Loucy (cell line): ENCODE data around the gene PFKL.

Experiments
- EZH2phosphoT487 ChIP-seq: fragments of 200-600 bp; IDR thresholded peaks from 2 replicates; pipeline ENCODE4 v1.6.1; 2018; ENCODE audit warnings: antibody characterized with exemption, mild to moderate bottlenecking, moderate library complexity, borderline replicate concordance
- TF ChIP-seq, protein P1 (sequence below): fragments of 200-600 bp; sonication (generic); conservative IDR thresholded peaks from 2 replicates; pipeline ENCODE4 v1.5.1; 2014; ENCODE audit warnings: mild to moderate bottlenecking, antibody characterized with exemption, low read length

DNA sequence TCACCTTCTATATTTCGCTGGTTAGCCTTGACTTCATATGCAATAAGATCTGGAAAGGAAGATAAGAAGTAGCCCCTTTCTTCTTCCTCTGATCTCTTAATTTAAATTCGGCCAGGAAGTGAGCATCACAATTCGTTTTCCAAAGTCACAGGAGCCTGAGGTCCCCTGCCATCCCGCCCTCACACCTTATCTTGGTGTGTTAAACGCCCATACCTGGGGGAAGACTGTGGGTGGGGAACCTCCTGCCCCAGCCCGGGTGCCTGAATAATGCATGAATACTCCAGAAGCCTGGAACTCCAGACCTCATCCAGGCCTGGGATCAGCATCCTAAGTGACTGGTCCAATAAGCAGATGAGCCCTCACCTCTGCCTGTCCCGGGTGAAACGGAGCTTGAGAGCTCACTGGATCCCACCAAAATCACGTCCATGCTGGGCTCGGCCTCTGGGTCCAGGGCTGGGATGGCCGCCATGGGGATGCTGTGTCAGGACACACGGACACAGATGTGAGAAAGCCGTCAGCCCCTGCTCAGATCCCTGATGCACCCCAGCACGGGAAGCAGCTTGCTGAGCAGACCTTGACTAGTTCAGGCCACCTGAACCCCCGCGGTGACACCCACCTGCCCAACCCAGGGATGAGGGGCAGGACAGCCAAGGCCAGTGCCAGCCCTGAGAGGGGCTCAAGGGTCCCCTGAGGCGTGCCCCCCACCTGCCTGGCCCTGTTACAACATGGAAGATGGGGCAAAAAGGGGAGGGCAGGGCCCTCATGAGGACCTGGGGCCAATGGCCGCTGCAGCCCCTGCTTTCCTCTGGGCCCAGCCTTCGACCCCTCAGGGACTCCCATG is 38.8 kb upstream of the PFKL start:
- TF ChIP-seq EZH2phosphoT487 = no peak
- TF ChIP-seq, protein P1, sequence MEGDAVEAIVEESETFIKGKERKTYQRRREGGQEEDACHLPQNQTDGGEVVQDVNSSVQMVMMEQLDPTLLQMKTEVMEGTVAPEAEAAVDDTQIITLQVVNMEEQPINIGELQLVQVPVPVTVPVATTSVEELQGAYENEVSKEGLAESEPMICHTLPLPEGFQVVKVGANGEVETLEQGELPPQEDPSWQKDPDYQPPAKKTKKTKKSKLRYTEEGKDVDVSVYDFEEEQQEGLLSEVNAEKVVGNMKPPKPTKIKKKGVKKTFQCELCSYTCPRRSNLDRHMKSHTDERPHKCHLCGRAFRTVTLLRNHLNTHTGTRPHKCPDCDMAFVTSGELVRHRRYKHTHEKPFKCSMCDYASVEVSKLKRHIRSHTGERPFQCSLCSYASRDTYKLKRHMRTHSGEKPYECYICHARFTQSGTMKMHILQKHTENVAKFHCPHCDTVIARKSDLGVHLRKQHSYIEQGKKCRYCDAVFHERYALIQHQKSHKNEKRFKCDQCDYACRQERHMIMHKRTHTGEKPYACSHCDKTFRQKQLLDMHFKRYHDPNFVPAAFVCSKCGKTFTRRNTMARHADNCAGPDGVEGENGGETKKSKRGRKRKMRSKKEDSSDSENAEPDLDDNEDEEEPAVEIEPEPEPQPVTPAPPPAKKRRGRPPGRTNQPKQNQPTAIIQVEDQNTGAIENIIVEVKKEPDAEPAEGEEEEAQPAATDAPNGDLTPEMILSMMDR = no peak
